GM06990 (cell line): Measurements from ENCODE around the gene NLRP11.

Experiments used
- DNase-seq: peaks from one replicate; pipeline ENCODE4 v3.0.0-alpha.2; 2011; ENCODE audit not compliant: insufficient read length; ENCODE audit errors: extremely low read depth
- H3K27me3 ChIP-seq: replicated peaks from 2 replicates; pipeline ENCODE4 v1.6.0; 2011; ENCODE audit warnings: low read length; ENCODE audit not compliant: control insufficient read depth, insufficient read depth
- H3K36me3 ChIP-seq: 2 replicates; pipeline ENCODE4 v1.5.1; 2011; ENCODE audit warnings: low read length; ENCODE audit not compliant: control insufficient read depth, insufficient read depth
- H3K4me3 ChIP-seq: replicated peaks from 2 replicates; pipeline ENCODE4 v1.5.1; 2011; ENCODE audit warnings: low read depth, mild to moderate bottlenecking, control low read depth, low read length
- TF ChIP-seq, protein P1 (sequence below): IDR thresholded peaks from 2 replicates; pipeline ENCODE4 v1.5.1; 2011; ENCODE audit warnings: low read length, control low read depth, mild to moderate bottlenecking, inconsistent platforms; ENCODE audit not compliant: insufficient read depth, poor library complexity, severe bottlenecking

The NLRP11 gene

GRCh38 chr19:55750715-55751114 is 81.1 kb downstream of the NLRP11 start:
- no peak overlapping the region for H3K4me3 ChIP-seq
- H3K27me3 ChIP-seq = no peaks in the 10 kb centered on the region
- H3K36me3 ChIP-seq = no peaks in the 10 kb centered on the region
- no peak for DNase-seq
- TF ChIP-seq, protein P1, sequence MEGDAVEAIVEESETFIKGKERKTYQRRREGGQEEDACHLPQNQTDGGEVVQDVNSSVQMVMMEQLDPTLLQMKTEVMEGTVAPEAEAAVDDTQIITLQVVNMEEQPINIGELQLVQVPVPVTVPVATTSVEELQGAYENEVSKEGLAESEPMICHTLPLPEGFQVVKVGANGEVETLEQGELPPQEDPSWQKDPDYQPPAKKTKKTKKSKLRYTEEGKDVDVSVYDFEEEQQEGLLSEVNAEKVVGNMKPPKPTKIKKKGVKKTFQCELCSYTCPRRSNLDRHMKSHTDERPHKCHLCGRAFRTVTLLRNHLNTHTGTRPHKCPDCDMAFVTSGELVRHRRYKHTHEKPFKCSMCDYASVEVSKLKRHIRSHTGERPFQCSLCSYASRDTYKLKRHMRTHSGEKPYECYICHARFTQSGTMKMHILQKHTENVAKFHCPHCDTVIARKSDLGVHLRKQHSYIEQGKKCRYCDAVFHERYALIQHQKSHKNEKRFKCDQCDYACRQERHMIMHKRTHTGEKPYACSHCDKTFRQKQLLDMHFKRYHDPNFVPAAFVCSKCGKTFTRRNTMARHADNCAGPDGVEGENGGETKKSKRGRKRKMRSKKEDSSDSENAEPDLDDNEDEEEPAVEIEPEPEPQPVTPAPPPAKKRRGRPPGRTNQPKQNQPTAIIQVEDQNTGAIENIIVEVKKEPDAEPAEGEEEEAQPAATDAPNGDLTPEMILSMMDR = no peak

GRCh38 chr19:55738302-55738701 is 93.5 kb downstream of the NLRP11 start, which contains the start of gene NLRP9:
TSS of gene NLRP9 (minus strand) at chr19:55738402. CDS start at chr19:55738374, 28 bp downstream.
- Histone ChIP-seq H3K36me3 (no peaks in the 10 kb centered on the region), H3K27me3 (no peaks in the 10 kb centered on the region), H3K4me3 (no peak within 1 kb of the TSS)
- TF ChIP-seq, protein P1 = no peak
- no peak for DNase-seq
